SJSA1 (cell line): Measurements from ENCODE around the gene TGM6. TPM values are rescaled to one million over a fixed set of nuclear protein-coding genes. Genes with fewer than 3 reads are reported as not detected.

Source experiments
- DNase-seq, 2 experiments: peaks; one replicate each; pipeline ENCODE4 v3.0.0-alpha.2; 2015 to 2020; ENCODE audit warnings: low spot score in 2 of 2, low read depth in 1 of 2
- H3K27ac ChIP-seq: fragments of 250-450 bp; sonication (Bioruptor Pico); 2 replicates; pipeline ENCODE4 v1.5.1; 2020; ENCODE audit warnings: mild to moderate bottlenecking, moderate library complexity
- H3K27me3 ChIP-seq: fragments of 250-450 bp; sonication (Bioruptor Pico); replicated peaks from 2 replicates; pipeline ENCODE4 v1.5.1; 2020; ENCODE audit warnings: mild to moderate bottlenecking, moderate library complexity
- H3K36me3 ChIP-seq: fragments of 250-450 bp; sonication (Bioruptor Pico); 2 replicates; pipeline ENCODE4 v1.5.1; 2020; ENCODE audit warnings: mild to moderate bottlenecking
- H3K4me1 ChIP-seq: fragments of 250-450 bp; sonication (Bioruptor Pico); replicated peaks from 2 replicates; pipeline ENCODE4 v1.6.1; 2021; ENCODE audit warnings: mild to moderate bottlenecking
- H3K4me3 ChIP-seq: fragments of 250-450 bp; sonication (Bioruptor Pico); 2 replicates; pipeline ENCODE4 v1.5.1; 2020; ENCODE audit warnings: mild to moderate bottlenecking
- H3K9me3 ChIP-seq: fragments of 250-450 bp; sonication (Bioruptor Pico); replicated peaks from 2 replicates; pipeline ENCODE4 v1.5.1; 2020; ENCODE audit warnings: mild to moderate bottlenecking
- total RNA-seq: library from RNA; depleted of rRNA; stranded (reverse); fragments of >200 nt; shearing (Covaris generic); gene quantifications from 2 replicates; pipeline ENCODE4 v1.2.3, GENCODE V29; 2014; rRNA removed

The TGM6 gene
- total RNA-seq, 1 experiment from 2014 or later = not detected

- H3K9me3 ChIP-seq = no peaks in the 10 kb centered on the region
- H3K27me3 ChIP-seq = no peaks in the 10 kb centered on the region
- H3K27ac ChIP-seq = no peak overlapping the region
- no peak overlapping the region for H3K4me3 ChIP-seq
- H3K4me1 ChIP-seq = peaks cover 5% of the 10 kb centered on the region
- H3K36me3 ChIP-seq = 0 out of 2 replicates have a peak, but pooled peaks cover 4% of the 10 kb centered on the region
- no peak for DNase-seq
Measured at GRCh38 chr20:2475850-2476741, 95.4 kb downstream of the TGM6 start.

DNA sequence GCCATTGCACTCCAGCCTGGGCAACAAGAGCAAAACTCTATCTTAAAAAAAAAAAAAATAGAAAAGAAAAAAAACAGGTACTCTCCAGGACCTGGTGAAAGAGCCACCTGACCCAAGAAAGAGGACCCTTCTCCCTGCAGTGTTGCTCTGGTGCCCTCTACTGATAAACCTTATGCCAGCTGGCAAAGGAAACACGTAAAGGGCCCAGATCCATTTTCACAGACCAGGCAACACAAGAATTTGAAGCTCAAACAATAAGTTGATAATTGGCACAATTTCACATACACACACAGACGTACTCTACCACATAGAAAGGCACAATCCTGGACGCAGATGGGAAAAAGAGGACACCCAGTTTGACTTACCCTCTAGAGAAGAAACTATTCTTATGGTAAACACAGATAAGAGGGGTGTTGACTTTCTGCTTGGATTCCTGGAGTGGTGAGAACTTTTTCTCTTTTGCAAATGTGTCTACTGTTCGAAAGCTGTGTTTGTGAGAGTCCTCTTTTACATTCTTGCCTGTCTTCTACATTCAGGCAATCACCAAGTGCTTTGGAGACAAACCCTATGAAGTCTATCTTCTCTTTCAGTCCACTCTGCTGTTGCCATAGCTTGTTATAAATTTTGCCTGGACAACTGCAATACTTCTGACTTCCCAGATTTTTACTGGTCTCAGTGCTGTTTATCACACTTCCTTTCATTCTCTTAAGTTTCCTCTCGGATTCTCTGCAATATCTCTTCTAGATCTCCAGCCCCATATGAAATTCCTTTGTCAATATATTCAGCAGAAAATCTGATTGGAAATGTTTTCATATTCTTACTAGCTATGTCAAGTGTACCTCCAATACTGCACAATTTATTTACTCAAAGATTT, 96.3 kb downstream of the TGM6 start:
- Histone ChIP-seq H3K36me3 (0 out of 2 replicates have a peak, but pooled peaks cover 4% of the 10 kb centered on the region), H3K4me1 (peaks cover 5% of the 10 kb centered on the region; the same call in 1 of the 2 replicates), H3K27ac (no peak overlapping the region), H3K4me3 (no peak overlapping the region), H3K27me3 (no peaks in the 10 kb centered on the region), H3K9me3 (no peaks in the 10 kb centered on the region)
- DNase-seq = no peak

- Histone ChIP-seq H3K9me3 (no peaks in the 10 kb centered on the region), H3K4me3 (no peak overlapping the region), H3K4me1 (no peaks in the 10 kb centered on the region), H3K36me3 (peaks cover 25% of the 10 kb centered on the region), H3K27me3 (no peaks in the 10 kb centered on the region), H3K27ac (no peak overlapping the region)
- no peak for DNase-seq
Measured at GRCh38 chr20:2480381-2480780, 99.7 kb downstream of the TGM6 start.

Other genes with a start within 250 kb of the TGM6 start
- gene TGM3, start 84.9 kb upstream of the TGM6 start, total RNA-seq = 4.2 and 5.3 TPM in 2 replicates
- 876 and 883 TPM in 2 replicates for gene SNRPB, start 89.9 kb downstream of the TGM6 start, total RNA-seq
- gene ZNF343, start 128.0 kb downstream of the TGM6 start, total RNA-seq = 6.9 and 8.4 TPM in 2 replicates
- gene TMC2, start 155.7 kb downstream of the TGM6 start, total RNA-seq = not detected in 2 replicates